ENCODE data around the gene GPR55. TPM values are rescaled to one million over a fixed set of nuclear protein-coding genes. Genes with fewer than 3 reads are reported as not detected.
A peak's percentile ranks its signal among the peaks of the same experiment; 100 is the strongest.

The GPR55 gene
- total RNA-seq, 1 experiment from 2014 or later: 0.24 TPM

DNA sequence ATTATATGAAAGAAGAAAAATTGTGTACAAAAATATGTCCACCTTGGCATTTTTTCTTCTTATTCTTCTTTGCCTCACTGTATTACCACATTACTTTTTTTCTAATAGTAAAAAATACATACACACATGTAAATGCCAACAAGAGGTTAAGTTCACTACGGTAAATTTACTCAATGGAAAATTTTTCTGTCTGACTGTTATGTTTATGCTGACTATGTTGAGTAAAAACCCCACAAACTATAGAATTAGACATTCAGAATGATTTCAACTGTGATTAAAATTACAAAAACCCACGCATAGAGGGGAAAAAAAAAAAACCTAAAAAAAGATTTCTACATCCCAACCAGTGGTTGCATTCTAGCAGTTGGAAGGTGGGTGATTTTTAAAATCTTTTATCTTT is 5.4 kb downstream of the GPR55 start:
- no peak for DNase-seq (ENCODE audit: low read depth)

DNA sequence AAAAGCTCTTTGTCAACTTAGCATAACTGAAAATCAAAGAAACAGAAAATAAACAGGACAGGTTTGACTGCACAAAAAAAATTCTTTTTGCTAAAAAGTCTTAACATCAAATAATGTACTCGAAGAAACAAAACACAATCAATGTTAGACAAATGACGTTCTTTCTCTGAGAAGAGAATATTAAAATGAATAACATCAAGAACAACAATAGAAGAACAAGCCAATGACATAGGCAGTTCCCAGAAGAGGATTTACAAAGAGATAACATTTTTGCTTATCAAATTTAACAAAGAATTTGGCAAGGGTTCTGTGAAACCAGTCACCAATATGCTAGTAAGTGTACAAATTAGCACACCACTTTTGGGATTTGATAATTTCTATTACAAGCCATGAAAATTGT is 5.8 kb downstream of the GPR55 start:
- no peak for DNase-seq (ENCODE audit: low read depth)

DNA sequence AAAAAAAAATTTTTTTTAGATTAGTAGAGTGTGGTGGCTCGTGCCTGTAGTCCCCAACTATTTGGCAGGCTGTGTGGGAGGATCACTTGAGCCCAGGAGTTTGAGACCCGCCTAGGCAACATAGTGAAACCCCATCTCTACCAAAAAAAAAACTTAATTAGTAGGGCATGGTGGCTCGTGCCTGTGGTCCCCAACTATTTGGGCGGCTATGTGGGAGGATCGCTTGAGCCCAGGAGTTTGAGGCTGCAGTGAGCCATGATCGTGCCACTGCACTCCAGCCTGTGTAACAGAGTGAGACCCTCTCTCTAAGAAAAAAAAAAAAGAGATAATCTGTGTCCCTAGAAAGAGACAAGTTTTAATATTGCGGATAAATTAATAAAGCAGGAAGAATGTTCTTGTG is 8.8 kb downstream of the GPR55 start:
- no peak for DNase-seq (ENCODE audit: low read depth)

DNA sequence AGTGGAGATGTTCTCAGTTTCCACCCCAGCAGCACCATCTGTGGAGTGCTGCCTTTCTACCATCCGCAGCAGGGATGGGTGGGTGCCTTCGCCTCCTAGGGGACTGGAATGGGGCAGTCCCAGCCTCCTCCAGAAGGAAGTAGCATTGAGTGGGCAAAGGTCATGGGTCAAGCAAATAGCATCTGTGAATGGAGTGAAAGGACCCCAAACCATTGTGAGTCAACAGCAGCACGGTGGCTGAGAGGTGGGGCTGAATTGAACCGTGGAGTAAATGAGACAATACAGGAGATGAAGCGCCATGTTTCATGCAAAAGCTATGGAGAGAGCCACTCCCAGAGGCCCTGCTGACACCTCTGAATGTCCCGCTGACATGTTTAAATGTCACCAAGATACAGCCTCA is 9.7 kb downstream of the GPR55 start:
- no peak for DNase-seq (ENCODE audit: low read depth)

DNA sequence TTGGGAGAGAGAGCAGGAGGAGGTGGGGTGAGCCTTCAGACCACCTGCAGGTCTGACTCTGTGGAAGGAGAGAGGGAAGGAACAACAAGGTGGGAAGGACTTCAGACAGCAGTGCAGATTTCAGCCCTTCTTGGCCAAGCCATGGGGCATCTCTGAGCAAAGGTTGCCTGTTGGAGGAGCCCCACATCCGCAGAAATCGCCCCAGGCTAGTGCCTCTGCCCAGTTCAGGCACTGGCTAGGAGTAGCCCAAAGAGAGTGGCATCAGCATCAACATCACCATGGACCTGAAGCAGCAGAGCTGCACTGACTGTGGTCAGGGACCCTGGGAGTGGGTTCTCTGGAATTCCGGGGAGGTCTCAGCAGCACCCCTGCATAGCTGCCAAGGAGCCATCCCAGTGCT is 10.2 kb downstream of the GPR55 start:
- DNase-seq (ENCODE audit: low read depth): no peak

DNA sequence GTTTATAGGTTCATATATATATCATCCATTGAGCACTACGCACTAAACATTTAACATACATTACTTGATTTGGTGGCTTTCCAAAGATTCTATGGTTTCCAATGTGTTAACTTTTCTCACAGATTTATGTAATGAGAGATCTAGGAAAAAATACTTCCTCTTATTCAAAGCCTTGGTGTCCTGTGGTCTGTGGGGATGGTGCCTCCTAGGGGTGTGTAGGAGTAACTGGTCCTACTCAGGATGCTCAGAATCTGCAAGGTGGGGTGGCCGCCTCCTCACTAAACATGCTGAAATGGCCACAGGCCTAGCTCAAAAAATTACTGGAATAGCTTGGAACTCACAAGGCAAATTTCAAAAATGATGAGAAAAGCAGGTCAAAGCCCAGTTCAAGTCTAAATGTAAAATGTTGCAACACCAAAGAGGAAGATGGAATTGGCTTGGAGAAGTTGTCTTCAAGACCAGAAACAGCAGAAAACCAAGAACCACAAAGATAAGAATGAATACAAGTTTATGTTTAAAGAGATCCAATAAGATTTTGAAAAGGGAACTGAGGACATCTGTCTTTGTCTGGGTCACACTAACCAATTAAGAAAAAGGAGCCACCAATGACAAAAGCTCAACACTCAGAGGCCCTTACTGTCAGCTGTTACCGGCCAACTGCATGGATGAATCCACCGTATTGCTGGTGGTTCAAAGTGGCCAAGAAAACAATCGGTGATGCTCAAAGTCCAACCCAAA is 11.5 kb downstream of the GPR55 start:
- DNase-seq (ENCODE audit: low read depth): peak; percentile 43

DNA sequence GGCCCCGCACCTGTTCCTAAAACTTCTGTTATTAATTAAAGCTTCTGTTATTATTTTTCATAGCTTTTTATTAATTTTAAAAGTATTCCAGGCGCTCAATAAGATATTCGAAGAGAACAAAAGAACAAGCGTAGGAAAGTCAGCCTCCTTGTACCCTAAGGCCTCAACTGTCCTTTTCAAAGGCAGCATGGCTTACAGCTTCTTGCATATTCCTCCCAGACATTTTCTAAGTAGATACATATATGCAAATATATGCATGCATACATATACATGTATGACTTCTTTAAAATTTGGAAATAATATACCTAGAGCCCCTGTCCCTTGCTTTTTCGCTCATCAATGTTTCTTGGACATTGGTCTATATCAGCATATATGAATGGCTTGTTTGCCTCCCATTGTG is 12.3 kb downstream of the GPR55 start:
- no peak for DNase-seq (ENCODE audit: low read depth)

DNA sequence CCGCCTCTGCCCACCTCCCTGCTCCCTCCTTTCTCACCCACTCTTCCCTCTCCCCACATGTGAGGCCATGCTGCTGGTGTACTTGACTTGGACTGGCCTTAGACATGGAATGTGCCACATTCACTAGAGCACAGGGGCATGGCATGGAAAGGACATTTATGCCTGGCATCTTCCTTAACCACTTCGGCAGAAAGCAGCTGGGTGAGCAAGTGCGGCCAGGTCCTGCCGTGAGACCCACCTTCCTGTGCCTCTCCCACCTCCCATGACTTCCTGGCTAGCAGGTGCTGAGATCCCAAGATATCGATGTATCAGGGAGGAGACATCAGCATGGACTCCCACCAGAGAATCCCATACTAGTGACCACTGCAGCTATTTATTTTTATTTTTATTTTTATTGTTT is 13.0 kb downstream of the GPR55 start:
- no peak for DNase-seq (ENCODE audit: low read depth)

DNA sequence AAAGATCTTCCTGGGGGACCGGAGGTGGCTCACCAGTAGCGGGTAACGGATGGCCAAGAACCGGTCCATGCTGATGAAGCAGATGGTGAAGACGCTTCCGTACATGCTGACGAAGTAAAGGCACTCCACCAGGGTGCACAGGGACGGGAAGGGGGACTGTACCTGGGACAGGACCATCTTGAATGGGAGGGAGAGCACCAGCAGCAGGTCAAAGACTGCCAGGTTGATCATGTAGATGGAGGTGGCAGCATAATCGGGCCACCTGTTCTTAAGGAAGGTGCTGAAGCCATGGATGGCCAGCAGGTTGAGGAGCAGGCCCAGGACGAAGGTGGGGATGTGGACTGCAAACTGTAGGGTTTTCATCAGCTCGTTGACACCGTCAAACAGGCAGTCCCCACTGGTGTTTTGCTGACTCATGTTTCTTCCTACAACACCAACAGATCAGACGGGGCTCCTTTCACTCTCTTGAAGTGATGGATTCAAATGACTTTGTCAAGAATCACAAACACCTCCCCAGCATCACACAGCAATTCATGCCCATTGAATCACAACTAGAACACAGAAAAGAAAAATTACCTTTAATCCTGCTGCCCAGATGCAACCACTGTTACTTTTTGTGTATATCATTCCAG is 14.4 kb downstream of the GPR55 start:
- no peak for DNase-seq (ENCODE audit: low read depth)

DNA sequence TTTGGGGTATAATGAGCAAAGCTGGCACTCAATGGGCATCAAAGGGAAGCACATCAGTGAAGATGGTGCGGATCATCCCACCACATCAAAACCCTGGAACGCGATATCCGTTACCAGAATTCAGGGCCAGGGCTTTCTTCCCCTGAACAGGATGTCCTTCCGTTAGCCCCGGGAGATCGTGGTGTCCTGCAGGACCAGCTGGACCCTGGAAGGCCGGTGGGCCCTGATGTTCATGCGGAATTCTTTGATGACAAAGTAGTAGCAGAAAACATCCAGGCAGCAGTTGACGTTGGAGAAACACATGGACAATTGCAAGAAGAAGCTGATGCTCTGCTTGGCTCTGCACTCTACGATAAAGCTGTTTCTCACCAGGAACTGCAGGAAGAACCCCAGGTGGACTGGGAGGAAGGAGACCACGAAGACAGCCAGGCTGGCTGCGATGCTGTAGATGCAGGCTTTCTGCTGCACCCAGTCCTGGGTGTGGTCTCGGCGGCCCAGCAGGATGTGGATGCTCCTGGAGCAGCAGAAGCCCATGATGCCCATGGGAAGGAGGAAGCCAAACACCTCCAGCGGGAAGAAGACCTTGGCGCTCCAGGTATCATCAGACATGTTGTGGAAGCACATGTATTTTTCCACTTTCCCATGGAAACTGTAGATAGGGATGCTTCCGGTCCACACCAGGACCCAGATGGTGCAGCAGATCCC is 15.0 kb downstream of the GPR55 start:
- DNase-seq (ENCODE audit: low read depth): no peak

DNA sequence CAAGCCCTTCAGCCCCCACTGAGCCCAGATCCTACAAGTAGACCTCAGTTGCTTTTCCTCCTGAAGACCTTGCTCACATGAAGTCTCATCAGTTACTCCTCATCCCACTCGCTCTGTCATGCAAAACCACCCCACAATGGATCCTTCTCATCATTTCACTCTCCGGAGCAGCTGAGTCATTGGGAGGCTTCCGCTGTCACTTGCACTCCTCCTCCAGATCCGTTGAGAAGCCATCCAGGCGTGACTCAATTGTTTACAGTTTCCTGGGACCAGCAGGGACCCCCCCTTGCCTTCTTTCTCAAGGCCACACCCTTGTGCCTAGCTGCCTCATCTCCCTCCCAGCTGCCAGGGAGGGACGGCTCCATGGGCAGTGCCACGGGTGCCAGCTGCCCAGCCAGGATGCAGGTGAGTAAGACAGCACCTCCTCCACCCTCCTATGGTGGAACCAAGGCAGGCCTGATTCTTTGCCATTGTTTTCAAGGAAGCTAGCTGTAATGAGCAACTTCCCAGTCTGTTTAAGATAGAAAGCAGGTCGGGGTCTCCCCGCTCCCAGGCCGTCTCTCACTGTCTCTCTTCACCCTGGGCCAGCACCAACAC is 16.3 kb downstream of the GPR55 start:
- DNase-seq (ENCODE audit: low read depth): peak; percentile 97

DNA sequence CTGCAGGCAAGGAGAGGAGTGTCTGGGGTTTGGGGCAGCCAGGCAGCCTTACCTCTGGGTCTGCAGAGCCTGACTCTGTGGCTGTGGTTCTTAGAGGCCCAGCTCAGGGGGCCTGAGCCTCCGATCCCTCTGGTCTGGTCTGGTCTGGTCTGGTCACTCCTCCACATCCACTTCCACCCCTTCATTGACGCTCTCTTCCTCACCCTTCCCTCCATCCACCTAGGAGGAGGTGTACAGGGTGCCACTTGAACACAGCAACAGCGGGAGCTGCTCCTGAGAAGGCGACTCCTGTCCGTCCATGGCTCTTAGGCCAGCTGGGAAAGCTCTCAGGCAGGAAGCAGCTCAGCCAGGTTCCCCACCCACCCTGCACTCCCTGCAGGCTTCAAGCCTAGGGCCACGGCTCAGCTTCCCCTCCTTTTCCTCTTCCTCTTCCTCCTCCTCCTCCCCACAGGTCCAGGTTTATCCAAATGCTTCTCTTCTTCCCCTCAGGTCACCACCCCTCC is 16.9 kb downstream of the GPR55 start:
- DNase-seq (ENCODE audit: low read depth): no peak

DNA sequence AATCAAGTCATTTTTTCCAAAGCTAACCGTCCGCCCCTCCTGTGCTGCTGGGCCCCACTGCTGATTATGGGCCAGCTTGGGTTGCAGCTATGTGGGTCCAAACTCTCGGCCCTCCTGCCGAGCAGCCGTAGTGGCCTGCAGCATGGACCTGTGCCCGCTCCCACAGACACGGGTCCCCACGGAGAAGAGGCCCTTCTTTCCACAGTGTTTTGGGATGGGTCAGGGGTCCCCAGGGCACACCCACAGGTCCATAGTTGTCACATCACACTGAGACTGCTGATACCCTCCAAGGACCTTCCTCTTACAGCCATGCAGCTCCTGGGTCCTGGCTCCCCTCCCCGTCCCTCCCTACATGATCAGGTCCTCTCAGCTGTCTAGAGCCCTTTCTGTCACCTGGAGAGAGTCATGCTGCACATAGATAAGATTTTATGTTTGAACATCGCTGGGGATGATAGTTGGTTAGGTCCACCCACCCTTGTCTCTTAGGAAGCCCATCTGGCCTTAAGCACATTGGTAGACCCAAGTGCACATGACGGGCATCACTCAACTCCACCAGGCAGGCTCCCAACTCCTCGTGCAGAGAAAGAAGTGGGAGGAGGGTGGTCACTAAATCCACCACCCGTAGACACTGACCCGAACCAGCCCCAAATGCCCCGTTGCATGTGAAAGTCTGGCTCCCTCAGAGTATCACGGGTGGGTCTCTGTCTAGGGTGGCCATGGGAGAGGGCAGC is 17.5 kb downstream of the GPR55 start:
- DNase-seq (ENCODE audit: low read depth): no peak

DNA sequence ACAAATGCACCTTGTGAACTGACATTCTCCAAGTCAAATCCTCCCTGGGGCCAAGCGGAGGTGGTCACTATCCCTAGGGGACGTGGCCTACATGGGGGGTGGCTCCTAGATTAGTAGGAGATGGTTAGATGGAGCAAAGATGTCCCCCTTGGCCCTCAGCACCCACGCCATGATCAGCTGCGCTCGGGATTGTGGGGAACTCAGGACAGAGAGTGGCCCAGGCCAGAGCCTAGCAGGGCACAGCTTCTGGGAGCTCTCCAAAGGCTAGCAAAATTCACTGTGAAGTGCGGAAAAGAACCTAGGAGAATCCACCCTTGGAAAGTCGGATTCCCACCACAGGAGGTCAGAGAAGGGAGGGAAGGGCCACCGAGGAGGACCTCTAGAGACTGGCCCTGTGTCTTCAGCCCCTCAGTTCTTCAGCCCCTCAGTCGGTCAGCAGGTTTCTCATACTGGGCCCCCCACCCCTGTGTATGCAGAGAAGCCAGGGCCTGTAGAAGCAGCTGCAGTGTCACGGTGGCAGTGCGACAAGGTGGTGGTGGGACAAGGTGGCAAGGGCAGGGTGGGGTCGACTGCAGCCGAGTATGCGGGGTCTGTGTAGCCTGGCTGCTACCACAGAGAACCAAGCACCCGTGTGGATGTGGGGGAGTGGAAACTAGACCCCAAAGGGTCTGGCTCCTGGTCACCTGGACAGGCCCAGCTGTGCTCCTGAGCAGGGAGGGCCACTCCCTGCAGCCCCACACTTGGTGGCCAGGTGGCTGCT is 18.4 kb downstream of the GPR55 start:
- no peak for DNase-seq (ENCODE audit: low read depth)

DNA sequence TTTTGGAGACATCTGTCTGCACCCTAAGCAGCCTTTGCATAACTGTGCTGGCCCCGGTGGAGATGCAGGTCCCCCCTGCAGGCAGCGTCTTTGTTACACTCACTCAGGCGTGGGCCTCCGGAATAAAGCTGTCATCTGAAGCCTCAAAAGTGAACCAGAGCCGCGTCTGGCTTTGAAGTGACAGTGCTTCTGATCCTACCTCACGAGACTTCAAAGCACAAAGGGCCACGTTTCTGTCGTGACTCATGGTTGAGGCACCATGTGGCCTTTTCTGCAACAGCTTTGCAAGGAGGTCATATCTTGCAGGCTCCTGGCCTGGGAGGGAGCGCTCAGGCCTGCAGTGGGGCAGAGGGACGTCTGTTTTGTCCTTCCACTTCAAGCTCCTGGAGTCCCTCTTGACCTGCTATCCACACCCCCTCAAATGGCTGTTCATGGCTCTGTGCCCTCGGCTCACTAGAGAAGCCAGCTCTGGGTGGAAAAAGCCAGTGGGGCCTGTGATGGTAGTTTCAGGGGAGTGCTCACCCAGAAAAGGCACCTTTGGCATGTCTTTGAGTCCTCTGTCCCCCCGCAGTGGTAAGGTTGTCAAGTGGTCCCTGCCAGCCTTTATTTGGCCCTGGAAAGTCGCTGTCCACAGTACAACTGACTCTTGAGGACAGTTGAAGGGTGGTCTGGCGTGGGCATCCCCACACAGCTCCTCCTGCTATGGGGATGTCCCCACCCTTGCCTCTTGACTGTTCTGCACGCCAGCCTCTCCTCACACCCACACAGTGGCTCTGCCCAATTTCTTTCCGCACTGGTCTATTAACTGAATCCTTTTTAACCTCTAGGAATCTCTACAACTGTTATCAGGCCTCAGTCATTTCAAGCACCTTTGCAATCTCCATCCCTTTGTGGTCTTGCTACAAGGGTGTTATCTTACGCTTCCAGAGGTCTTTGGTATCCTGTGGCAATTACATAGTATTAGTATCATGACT is 19.3 kb downstream of the GPR55 start:
- DNase-seq (ENCODE audit: low read depth): peak; percentile 79

DNA sequence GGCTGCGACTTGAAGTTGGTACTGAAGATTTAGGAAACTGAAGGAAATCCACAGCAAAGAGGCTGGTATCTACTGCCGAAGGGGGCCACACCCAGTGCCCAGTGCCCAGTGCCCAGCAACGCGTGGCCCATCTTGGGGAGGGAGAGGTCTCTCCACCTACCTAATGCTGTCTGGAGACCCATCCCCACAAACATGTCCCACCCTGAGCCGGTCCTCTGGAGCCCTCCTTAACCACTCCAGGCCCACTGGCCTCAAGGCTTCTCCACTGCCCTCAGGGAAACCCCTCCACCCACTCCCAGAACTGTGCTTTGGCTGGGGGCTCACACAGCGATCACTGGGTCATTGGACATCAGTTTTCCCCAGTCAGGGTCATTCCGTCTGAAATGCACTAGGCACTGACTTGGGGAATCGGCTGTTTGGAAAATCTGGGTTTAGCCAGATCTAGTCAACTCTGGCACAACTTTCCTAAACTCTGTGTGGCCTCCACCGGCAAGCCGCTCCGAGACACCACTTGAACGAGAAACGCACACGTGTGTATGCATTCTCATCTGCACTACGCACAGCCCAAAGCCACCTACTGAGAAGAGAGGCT is 20.1 kb downstream of the GPR55 start:
- no peak for DNase-seq (ENCODE audit: low read depth)

DNA sequence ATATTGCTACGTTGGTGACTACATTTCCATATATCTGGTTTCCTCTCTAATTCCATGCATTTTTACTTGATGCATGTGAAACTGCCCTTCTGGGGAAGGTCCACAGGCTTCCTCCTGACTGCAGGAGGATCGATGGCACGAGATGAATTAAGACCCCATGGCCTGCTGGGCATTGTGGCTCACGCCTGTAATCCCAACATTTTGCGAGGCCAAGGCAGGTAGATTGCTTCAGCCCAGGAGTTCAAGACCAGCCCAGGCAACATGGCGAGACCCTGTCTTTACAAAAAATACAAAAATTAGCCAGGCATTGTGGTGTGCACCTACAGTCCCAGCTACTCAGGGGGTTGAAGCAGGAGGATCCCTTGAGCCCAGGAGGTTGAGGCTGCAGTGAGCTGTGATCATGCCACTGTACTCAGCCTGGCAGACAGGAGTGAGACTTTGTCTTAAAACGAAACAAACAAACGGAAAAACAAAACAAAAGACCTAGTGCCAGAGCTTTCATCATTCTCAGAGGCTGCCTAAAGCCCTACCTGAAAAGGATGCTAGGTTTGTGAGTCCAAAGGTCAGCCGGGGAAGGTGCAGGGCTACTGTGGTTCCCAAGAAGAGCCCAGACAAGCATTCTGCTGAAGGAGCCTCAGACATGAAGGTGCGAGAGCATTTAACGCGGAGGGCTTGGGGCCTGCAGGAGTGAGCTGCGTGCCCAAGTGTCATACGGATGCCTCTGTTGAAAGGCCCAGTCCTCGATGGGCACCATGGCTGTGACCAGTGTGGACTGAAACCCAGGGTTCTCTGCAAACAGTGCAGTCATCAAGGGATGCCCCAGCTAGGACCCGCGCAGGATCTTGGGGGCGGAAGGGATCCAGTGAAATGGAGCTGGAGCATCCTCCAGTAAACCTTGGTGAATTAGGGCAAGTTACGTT is 21.6 kb downstream of the GPR55 start:
- no peak for DNase-seq (ENCODE audit: low read depth)

DNA sequence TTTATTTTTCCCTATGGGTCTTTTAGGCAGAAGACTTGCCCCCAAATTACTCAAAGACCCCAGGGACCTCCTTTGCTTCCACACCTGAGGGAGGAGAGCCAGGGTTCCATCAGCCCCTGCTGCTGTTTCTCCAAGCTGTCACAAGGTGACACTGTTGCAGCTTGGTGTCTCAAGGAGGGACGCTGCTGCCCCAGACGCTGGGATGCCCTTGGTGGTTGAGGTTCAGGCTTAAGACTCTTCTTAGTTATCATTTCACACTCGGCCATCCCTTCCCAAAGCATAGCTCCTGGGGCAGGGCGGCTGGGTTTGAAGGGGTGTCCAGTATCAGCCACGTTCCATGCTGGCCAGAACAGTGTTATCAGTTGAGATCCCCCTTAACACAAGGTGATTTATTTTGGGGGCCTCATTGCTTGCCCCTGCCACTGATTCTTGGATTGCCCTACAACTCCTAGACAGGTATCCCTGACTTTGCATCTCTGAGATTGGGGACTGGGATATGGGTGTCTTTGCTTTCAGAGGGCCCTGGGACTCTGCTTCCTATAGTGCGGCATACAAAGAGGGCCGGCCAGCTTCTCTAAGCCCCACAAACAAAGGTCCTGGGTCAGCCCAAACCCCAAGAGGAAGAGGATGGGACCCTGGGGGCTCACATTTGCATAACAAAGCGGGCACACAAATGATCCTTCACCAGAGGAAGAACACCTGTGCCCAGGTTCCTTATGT is 22.7 kb downstream of the GPR55 start:
- DNase-seq (ENCODE audit: low read depth): peak; percentile 65
